Brain microvascular endothelial cell (primary cell): ENCODE measurements around the gene ABCF3.

Experiments
- DNase-seq: peaks from one replicate; pipeline ENCODE4 v3.0.0-alpha.2; 2020
- H3K27ac ChIP-seq: fragments of 250-450 bp; sonication (Bioruptor Pico); 2 replicates; pipeline ENCODE4 v1.5.1; 2020; ENCODE audit warnings: mild to moderate bottlenecking, moderate library complexity
- H3K27me3 ChIP-seq: fragments of 250-450 bp; sonication (Bioruptor Pico); replicated peaks from 2 replicates; pipeline ENCODE4 v1.5.1; 2020; ENCODE audit warnings: mild to moderate bottlenecking
- H3K36me3 ChIP-seq: fragments of 250-450 bp; sonication (Bioruptor Pico); replicated peaks from 2 replicates; pipeline ENCODE4 v1.5.1; 2020; ENCODE audit warnings: mild to moderate bottlenecking
- H3K4me3 ChIP-seq: 2 replicates; pipeline ENCODE4 v1.5.1; 2011; ENCODE audit warnings: low read depth, mild to moderate bottlenecking, control low read depth, low read length, moderate library complexity
- in situ Hi-C: cut with HindIII; loops from 2 replicates; pipeline ENCODE4 v1.10.0; 2017; ENCODE audit warnings: low sequenced_read_pairs, low pct_ligation_motif_present
- TF ChIP-seq, protein P1 (sequence below): IDR thresholded peaks from 2 replicates; pipeline ENCODE4 v1.5.1; 2011; ENCODE audit warnings: low read depth, mild to moderate bottlenecking, moderate library complexity, low read length, control low read depth, inconsistent platforms; ENCODE audit errors: missing control alignments

The ABCF3 gene

GRCh38 chr3:184186184-184186901, at the start of gene ABCF3:
Gene ABCF3, plus strand, starts transcription at chr3:184186199. Its CDS starts 9 bp downstream, at chr3:184186208.
- H3K4me3 ChIP-seq = peak within 1 kb of the TSS; percentile 98
- H3K27ac ChIP-seq = peak within 1 kb of the TSS; percentile 71
- TF ChIP-seq, protein P1, sequence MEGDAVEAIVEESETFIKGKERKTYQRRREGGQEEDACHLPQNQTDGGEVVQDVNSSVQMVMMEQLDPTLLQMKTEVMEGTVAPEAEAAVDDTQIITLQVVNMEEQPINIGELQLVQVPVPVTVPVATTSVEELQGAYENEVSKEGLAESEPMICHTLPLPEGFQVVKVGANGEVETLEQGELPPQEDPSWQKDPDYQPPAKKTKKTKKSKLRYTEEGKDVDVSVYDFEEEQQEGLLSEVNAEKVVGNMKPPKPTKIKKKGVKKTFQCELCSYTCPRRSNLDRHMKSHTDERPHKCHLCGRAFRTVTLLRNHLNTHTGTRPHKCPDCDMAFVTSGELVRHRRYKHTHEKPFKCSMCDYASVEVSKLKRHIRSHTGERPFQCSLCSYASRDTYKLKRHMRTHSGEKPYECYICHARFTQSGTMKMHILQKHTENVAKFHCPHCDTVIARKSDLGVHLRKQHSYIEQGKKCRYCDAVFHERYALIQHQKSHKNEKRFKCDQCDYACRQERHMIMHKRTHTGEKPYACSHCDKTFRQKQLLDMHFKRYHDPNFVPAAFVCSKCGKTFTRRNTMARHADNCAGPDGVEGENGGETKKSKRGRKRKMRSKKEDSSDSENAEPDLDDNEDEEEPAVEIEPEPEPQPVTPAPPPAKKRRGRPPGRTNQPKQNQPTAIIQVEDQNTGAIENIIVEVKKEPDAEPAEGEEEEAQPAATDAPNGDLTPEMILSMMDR = no peak
- in situ Hi-C loops = no loop called here
- no peak for DNase-seq
- H3K36me3 ChIP-seq = peaks cover 66% of the 10 kb centered on the region
- H3K27me3 ChIP-seq = no peaks in the 10 kb centered on the region

- no peak overlapping the region for H3K4me3 ChIP-seq
- DNase-seq = no peak
- H3K27ac ChIP-seq = no peak overlapping the region
- TF ChIP-seq, protein P1 = no peak
- in situ Hi-C loops = no loop called here
- H3K27me3 ChIP-seq = no peaks in the 10 kb centered on the region
- H3K36me3 ChIP-seq = peaks cover 54% of the 10 kb centered on the region
Measured at GRCh38 chr3:184140436-184140835, 45.6 kb upstream of the ABCF3 start.

GRCh38 chr3:184142199-184142598, 43.8 kb upstream of the ABCF3 start:
- TF ChIP-seq, protein P1 = no peak
- no peak for DNase-seq
- Histone ChIP-seq H3K4me3 (no peak overlapping the region), H3K36me3 (peaks cover 62% of the 10 kb centered on the region), H3K27me3 (no peaks in the 10 kb centered on the region), H3K27ac (no peak overlapping the region)
- in situ Hi-C loops = no loop called here

DNA sequence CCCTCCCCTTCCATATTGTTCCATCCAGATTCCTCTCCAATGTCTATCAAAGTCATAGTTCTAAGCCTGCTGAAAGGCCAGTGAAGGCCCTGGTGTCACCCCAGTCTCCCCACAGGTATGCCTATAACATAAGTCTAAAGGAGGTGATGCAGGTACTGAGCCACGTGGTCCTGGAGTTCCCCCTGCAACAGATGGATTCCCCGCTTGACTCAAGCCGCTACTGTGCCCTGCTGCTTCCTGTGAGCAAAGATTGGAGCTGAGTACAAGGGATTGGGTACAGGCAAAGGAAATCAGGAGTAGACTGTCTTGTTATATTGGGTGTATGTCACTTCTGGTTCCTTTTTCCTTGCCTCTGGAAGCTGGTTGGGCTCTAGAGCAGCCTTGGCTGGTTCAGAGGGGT, 42.7 kb upstream of the ABCF3 start:
- Histone ChIP-seq H3K27ac (no peak overlapping the region), H3K4me3 (no peak overlapping the region), H3K36me3 (peaks cover 62% of the 10 kb centered on the region), H3K27me3 (no peaks in the 10 kb centered on the region)
- no peak for DNase-seq
- in situ Hi-C loops = no loop called here
- TF ChIP-seq, protein P1 = no peak

- in situ Hi-C loops = no loop called here
- DNase-seq = no peak
- Histone ChIP-seq H3K27me3 (no peaks in the 10 kb centered on the region), H3K4me3 (no peak overlapping the region), H3K36me3 (peaks cover 59% of the 10 kb centered on the region), H3K27ac (no peak overlapping the region)
- TF ChIP-seq, protein P1 = no peak
Measured at GRCh38 chr3:184144505-184144904, 41.5 kb upstream of the ABCF3 start.

GRCh38 chr3:184145111-184145524, 40.9 kb upstream of the ABCF3 start:
- TF ChIP-seq, protein P1 = peak; percentile 64
- no peak overlapping the region for H3K27ac ChIP-seq
- no peaks in the 10 kb centered on the region for H3K27me3 ChIP-seq
- no peak overlapping the region for H3K4me3 ChIP-seq
- DNase-seq = peak; percentile 24
- H3K36me3 ChIP-seq = peaks cover 56% of the 10 kb centered on the region
- in situ Hi-C loops = no loop called here
